Measurements from ENCODE around the gene PSKH1. TPM values are rescaled to one million over a fixed set of nuclear protein-coding genes. Genes with fewer than 3 reads are reported as not detected.

Gene PSKH1
- total RNA-seq, 1 donor from 2014 or later = 15.5 TPM

- peaks cover 44% of the 10 kb centered on the region for H3K36me3 ChIP-seq (ENCODE audit: control insufficient read depth, insufficient read depth, low read length)
- no peak for FAIRE-seq
- H3K27me3 ChIP-seq (ENCODE audit: control insufficient read depth, insufficient read depth, low read length) = no peaks in the 10 kb centered on the region
These were observed 16.0 kb upstream of the PSKH1 start for GRCh38 chr16:67877064-67877463.

GRCh38 chr16:67878232-67878631, 14.8 kb upstream of the PSKH1 start:
- no peak for DNase-seq (ENCODE audit: low read depth)
- Histone ChIP-seq H3K36me3 (ENCODE audit: control insufficient read depth, insufficient read depth, low read length) (peaks cover 51% of the 10 kb centered on the region), H3K27me3 (ENCODE audit: control insufficient read depth, insufficient read depth, low read length) (no peaks in the 10 kb centered on the region), H3K4me3 (ENCODE audit: low read depth, low read length) (no peak overlapping the region)
- FAIRE-seq = peak; percentile 66
- no peak for TF ChIP-seq CTCF (IDR thresholded peaks at IDR 0.05; ENCODE audit: insufficient read depth, low read length, severe bottlenecking)

More at GRCh38 chr16:67877064-67877463, 16.0 kb upstream of the PSKH1 start:
- TF ChIP-seq CTCF (IDR thresholded peaks at IDR 0.05; ENCODE audit: insufficient read depth, low read length, severe bottlenecking) = no peak
- DNase-seq (ENCODE audit: low read depth) = no peak
- no peak overlapping the region for H3K4me3 ChIP-seq (ENCODE audit: low read depth, low read length)

- DNase-seq (ENCODE audit: low read depth) (no peak), FAIRE-seq (no peak)
- peaks cover 54% of the 10 kb centered on the region for H3K36me3 ChIP-seq (ENCODE audit: control insufficient read depth, insufficient read depth, low read length)
- H3K4me3 ChIP-seq (ENCODE audit: low read depth, low read length) = no peak overlapping the region
- no peaks in the 10 kb centered on the region for H3K27me3 ChIP-seq (ENCODE audit: control insufficient read depth, insufficient read depth, low read length)
- no peak for TF ChIP-seq CTCF (IDR thresholded peaks at IDR 0.05; ENCODE audit: insufficient read depth, low read length, severe bottlenecking)
These were observed 14.2 kb upstream of the PSKH1 start for GRCh38 chr16:67878846-67879245.

DNA sequence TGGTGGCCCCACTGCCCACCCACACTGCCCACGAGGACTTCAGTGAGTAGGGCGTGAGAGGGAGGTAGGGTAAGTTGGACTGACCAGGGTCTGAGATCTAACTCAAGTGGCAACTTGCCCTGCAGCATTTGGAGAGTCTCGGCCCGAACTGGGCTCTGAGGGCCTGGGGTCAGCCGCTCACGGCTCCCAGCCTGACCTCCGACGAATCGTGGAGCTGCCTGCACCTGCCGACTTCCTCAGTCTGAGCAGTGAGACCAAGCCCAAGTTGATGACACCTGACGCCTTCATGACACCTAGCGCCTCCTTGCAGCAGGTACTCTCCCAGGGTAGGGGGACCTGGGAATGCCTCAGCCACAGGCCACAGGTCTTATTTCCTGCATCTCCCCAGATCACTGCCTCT, 13.6 kb upstream of the PSKH1 start:
- no peak for TF ChIP-seq CTCF (IDR thresholded peaks at IDR 0.05; ENCODE audit: insufficient read depth, low read length, severe bottlenecking)
- no peak for DNase-seq (ENCODE audit: low read depth)
- Histone ChIP-seq H3K4me3 (ENCODE audit: low read depth, low read length) (no peak overlapping the region), H3K36me3 (ENCODE audit: control insufficient read depth, insufficient read depth, low read length) (peaks cover 57% of the 10 kb centered on the region), H3K27me3 (ENCODE audit: control insufficient read depth, insufficient read depth, low read length) (no peaks in the 10 kb centered on the region)
- FAIRE-seq = no peak

GRCh38 chr16:67879936-67880335, 13.1 kb upstream of the PSKH1 start:
- no peaks in the 10 kb centered on the region for H3K27me3 ChIP-seq (ENCODE audit: control insufficient read depth, insufficient read depth, low read length)
- DNase-seq (ENCODE audit: low read depth) = no peak
- peaks cover 57% of the 10 kb centered on the region for H3K36me3 ChIP-seq (ENCODE audit: control insufficient read depth, insufficient read depth, low read length)
- no peak for TF ChIP-seq CTCF (IDR thresholded peaks at IDR 0.05; ENCODE audit: insufficient read depth, low read length, severe bottlenecking)
- no peak for FAIRE-seq
- no peak overlapping the region for H3K4me3 ChIP-seq (ENCODE audit: low read depth, low read length)

GRCh38 chr16:67880584-67880983, 12.5 kb upstream of the PSKH1 start:
- no peak for TF ChIP-seq CTCF (IDR thresholded peaks at IDR 0.05; ENCODE audit: insufficient read depth, low read length, severe bottlenecking)
- FAIRE-seq = no peak
- H3K36me3 ChIP-seq (ENCODE audit: control insufficient read depth, insufficient read depth, low read length) = peaks cover 57% of the 10 kb centered on the region

More at GRCh38 chr16:67880584-67880983, 12.5 kb upstream of the PSKH1 start:
- H3K27me3 ChIP-seq (ENCODE audit: control insufficient read depth, insufficient read depth, low read length) = no peaks in the 10 kb centered on the region
- no peak overlapping the region for H3K4me3 ChIP-seq (ENCODE audit: low read depth, low read length)
- DNase-seq (ENCODE audit: low read depth) = no peak
